ENCODE data around the gene RPTOR.

GRCh38 chr17:80698297-80698696 lies 153.7 kb downstream of the RPTOR start:
- TF ChIP-seq EZH2 (IDR thresholded peaks at IDR 0.05) (no peak), FOXP2 (optimal IDR thresholded peaks at IDR 0.05; ENCODE audit: control extremely low read depth, extremely low read length, insufficient read depth) (no peak), POLR2AphosphoS5 (IDR thresholded peaks at IDR 0.05; ENCODE audit: borderline replicate concordance, low read depth, low read length) (no peak)
